ENCODE data around the gene IL6R.
"Not testable (repeated sequence)": the region's sequence is repeated elsewhere in the genome, so short reads cannot be mapped to it uniquely, and the experiment has no call there.

Gene IL6R

DNA sequence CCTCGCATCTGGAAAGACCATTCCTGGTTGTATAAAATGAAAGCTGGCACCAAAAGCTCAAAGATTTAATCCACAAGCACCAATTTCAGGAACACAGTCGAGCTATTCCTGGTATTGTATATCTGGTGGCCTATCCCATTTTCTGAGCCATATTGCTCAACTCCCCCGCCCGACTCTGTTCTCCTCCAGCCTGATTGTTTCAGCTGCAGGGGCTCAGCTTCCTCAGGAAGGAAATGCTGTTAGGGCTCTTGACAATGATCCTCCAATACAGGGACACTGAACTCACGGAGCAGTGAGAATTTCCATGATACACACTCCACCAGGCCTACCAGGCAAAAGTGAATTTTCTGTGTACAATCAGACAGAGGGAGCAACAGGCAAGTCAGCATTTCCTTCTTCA lies 80.0 kb downstream of the IL6R start:
- no peak for DNase-seq

DNA sequence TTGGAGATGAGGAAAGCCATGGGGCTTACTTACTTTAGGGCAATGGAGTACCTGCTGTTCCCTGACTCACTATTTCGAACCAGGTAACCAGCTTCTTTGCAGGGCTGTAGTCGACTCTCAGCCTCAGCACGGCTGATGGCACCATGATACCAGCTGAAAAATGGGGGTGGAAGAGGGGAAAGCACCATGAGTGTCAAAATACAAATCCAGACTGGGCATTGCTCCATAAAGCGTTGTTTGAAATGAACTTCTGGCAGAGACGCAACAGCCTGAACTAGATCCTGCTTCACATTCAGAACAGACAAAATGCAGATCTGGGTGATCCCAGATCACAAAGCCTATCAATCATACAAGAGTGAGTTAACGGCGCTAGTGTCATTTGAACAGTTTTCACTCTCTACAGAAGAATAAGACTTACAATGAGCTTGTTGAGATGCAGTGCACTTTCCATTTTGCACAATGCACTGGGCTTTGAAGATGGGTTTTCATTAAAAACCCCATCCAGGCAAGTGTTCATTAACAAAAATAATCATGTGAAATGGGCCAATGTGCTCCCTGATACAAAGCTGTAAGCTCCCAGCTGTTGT lies 80.9 kb downstream of the IL6R start:
- DNase-seq, result no peak

DNA sequence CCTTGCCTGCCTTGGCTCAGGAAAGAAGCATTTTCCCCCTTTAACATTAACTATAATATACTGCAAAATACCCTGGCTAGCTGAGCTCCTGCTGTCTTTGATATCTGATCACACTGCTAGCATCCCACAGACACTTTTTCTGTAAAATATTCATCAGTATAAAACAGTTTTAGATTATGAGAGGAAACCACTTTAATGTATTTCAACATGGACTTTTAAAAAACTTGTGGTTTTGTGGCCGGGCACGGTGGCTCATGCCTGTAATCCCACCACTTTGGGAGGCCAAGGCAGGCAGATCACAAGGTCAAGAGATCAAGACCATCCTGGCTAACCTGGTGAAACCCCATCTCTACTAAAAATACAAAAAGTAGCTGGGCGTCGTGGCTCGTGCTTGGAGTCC lies 81.6 kb downstream of the IL6R start:
- not testable (repeated sequence) for DNase-seq

DNA sequence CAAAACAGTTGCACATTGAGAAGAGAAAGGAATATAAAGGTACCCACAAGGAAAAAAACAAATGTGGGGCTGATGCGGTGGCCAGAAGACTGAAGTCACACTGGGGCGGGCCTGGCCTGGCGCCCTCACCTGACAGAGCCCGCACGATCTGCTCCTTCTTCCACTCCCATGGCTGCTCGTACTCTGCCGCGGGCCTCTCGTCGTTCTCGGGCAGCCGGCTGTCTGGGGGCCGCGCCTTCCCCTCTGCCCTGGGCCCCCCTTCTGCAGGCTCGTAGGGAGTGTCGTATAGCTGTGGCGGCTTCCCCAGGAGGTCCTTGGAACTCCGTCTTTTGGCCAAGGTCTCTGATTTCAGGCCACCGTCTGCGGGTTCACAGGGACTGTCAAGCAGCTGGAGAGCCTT lies 83.8 kb downstream of the IL6R start:
- no peak for DNase-seq

DNA sequence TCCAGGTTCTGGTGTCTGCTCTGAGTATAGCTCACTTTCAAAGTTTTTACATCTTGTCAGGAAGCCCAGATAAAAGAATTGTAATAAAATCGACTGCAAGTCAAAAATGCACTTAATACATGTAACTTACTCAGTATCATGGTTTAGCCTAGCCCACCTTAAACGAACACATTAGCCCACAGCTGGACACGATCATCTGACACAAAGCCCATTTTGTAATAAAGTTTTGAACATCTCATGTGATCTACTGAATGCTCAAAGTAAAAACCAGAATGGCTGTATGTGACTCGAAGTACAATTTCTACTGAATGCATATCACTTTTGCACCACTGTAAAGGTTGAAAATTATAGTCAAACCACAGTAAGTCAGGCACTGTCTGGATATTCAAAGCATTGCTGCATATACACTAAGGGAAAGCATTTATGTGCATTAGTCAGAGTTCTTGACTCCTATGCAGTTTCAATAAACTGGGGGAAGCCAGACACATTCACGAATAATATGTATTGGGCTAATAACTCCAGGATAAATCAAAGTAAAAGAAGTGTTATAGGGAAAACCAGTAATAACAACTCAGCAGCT lies 84.6 kb downstream of the IL6R start:
- DNase-seq, result no peak

DNA sequence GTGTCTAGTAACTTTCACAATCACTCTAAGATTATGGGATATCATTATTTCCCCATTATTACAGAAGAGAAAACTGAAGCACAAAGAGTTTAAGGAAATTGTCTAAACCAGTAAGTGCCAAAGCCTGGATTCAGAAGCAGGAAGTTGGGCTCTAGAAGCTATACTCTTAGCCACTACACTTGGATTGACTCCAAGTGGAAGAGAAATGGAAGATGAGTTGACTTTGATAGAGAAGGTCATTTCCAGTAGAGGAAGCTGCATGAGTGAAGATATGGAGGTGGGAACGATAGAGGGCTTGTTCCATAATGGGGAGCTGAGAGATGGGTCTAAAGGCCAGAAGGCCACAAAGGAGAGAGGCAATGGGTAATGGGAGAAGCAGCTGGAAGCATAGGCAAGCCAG lies 85.2 kb downstream of the IL6R start:
- no peak for DNase-seq

DNA sequence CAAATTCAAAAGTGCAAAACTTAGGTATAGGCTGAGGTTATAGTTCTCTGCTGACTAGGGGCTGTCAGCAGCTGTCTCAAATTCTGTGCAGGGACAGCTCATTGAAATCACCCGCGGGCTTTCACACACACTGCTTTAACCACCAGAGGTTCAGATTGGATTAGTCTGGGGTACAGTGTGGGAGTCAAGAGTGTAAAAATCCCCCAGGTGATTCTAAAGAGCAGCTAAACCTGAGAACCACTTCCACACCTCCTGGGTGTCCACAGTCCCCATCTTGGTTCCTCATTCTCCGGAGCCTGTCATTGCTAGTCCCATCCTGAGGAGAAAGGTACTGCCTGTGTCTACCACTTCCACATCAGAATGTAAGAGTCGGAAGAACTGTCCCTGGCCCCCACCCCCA lies 87.0 kb downstream of the IL6R start:
- DNase-seq, result no peak

DNA sequence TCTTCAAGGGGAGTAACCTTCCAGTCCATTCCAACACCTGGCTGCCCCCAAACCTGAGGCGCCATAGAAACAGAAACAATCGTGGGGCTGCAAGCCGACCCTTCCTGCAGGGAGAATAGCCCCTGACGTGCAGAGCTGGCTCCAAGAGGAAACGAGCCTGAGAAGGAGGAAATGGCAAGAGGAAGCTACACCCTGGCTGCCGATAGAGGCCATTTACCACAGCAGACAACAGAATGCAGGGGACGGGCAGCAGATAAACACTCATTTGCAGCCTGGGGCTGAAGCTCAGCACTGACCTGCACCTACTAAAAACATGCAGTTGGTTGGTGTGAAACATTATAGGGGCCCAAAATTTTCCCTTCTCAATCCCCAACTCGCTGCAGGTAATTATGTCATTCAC lies 88.1 kb downstream of the IL6R start:
- no peak for DNase-seq

DNA sequence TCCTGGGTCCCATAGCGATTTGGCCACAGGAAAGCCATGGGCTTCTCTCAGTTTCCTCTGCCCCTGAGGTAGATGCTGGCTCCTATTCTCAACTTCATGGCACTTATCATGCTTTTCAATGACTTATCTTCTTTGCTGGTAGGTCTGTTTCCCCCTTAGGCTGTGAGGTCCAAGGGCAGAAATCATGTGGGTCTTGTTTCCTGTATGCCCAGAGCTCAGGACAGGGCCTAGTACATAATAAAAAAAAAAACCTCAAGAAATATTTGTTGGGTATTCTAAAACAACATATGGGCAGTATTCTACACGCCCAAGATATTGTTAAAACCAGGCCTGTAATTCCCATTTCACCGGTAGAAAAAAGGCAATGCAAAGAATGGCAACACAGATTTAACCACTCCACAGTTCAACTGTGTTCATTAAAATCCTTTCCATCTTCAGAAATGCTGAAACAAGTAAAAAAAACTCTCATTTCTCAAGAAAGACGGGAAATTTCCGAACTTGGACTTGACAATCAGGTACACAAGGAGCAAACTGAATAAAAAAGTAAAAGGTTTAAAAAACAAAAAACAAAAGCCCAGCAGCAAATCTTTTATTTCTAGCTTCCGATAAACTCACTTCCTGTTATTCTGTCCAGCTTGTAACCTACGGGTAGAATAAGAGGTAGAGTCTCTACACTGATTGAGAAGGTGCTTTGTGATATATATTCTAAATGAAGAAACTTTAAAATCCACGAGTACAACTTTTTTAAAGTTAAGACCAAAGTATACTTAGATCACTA lies 90.5 kb downstream of the IL6R start:
- DNase-seq, result no peak

DNA sequence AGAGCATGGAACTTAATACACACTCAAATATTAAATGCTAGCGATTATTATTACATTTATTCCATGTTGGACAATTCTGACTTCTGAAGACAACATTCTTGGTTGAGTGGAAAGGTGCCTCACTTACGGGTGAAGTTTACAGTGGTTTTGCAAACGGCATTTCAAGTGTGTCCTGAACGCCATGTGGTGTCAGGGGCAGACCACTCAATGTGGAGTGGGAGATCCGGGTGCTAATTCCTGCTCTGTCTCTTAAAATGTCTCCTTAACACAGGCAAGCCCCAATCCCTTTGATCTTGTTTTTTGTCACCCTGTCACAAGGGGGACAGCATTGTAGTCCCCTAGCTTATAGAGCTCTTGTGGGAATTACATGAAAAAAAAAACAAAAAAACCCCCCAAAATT lies 91.2 kb downstream of the IL6R start:
- no peak for DNase-seq

DNA sequence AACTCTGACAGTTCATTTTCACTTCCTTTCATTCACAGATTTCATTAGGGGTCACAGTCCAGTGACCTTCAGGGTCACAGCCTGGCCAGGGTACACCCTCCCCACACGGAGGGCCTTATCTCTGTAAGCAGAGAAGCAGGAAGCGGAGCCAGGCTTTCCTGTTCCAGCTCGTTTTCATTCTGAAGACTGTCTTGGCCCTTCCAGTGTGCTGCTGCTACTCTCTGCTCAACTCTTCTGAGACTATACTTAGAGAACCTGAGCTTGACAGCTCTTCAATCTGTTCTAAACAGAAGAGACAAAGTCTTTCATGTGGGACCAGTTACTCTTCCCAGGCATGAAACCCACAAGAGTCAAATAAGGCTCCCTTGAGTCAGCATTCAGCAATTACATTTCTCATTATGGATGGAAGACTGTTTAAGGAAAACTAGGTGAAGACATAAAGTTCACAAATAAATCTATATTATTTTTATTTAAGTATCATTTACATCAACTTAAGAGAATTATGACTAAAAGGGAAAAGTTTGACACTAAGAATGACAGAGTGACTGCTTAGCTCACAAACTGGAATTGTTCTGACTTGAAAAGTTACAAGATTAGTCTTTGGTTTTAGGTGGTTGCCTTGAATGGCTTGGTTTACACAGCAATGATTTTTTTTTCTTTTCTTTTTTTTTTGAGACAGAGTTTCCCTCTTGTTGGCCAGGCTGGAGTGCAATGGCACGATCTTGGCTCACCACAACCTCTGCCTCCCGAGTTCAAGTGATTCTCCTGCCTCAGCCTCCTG lies 92.1 kb downstream of the IL6R start:
- DNase-seq, result no peak

DNA sequence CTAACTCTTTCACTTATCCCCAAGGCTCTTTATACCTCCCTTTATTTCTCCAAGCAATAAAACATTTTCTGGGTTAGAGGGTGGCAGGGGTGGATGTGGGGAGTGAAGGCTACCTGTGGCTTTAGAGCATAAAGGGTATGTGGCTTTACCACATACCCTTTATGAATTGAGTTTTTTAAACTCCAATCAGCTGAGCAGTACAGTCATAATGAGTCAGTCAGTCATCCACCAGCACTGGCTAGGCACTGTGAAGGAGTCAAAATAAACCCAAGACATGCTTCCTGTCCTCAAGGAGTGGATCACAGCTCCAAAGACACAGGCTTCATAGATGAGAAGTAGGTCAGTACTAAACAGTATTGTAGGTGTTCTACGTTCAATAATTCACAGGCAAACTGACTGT lies 94.3 kb downstream of the IL6R start:
- no peak for DNase-seq

DNA sequence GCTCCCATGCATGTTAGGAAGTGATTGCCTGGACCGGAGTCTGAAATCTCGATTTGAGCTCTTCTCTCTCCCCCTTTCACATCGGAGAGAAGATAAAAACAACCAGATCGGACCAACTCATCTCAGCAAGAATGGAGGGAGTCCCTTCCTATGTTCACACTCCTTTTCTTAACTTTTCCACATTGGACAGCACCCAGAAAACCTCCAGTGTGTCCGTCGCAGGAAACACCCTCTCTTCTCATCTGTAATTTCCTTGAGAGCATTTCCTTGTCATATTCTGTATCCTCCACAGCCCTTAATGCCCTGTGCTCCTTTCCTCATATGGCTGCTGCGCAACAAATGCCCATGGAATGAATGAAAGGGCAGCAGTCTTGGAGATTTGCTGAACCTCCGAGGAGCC lies 95.4 kb downstream of the IL6R start:
- no peak for DNase-seq

DNA sequence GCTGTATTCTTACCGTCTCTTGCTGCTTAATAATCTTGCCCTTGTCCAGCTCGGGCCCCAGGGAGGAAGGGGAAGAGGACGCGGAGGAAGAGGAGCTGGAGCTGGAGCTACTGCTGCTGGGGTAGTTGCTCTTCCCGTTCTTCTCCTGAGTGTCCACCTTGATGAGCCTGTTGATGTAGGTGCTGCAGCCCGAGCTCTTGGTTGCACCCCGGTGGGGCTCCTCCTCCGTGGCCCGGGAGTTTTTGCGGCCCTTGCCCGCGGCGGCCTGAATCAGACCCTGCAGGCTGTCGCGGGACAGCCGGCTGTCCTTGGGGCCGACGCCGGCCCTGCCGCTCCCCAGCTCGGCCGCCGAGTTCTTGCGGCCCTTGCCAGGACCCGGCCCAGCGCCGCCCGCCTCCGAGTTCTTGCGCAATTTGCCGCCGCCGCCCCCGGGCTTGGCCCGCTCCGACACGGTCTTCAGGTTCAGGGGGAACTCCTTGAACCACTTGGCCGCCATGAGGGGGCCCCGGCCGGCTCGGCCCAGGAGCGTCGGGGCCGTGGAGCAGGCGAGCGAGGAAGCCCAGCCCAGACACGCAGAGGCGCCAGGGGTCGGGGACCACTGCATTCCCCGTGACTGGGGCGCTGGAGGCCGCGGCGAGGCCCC lies 96.4 kb downstream of the IL6R start:
- no peak for DNase-seq

DNA sequence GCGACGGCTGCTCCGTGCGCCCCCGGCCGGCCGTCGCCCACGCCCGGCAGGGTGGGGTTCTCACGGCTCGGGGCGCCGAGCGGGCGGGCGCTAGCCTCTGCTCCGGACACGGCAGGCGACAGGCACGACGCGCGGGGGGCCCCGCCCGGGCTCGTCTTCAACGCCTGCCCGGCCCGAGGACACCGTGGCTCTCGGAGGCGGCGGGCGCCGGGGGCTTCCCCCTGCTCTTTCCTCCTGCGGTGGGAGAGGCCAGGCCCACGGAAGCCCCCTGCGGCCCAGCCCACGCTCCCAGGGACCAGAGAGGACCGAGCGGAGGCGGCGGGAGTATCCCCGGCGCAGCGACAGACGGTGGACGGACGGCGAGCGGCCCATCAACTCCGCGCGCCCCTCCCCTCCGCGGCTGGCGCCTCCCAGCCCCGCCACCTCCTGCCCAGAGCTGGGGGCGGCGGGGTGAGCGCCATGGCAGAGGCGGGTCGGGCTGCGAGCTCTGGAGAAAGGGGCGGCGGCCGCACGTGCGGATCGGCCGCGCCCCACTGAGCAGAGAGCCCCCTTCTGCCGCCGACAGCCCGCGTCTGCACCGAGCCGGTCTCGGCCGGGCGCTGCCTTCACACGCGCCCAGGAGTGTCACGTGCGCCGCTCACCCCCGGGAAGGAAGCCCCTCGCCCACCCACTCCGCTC lies 97.1 kb downstream of the IL6R start, which contains the start of the genes SHE and TDRD10:
SHE (minus strand) TSS at position 347 of the 678 bp plus-strand sequence. CDS start 386 bp downstream, outside the sequence.
TDRD10 (plus strand) TSS at position 154 of the 678 bp plus-strand sequence. CDS start 4,685 bp downstream, outside the sequence.
- DNase-seq, result no peak

DNA sequence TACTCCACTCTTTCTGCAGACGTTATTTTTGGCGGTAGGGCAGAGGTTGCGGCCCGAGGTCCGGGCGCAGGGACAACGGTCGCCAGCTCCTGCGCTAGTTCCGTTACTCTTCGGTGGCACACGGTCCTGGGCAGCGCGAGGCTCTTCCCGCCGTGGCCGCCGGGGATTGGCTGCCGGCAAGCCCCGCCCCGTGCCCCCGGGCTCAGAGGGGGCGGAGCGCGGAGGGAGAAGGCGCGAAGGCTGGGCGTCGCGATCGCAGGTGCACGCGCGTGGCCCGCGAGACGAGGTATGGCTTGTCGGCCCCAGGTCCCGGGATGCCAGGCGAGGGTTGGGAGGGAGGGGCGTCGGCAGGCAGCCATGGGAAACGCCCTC lies 97.6 kb downstream of the IL6R start:
- DNase-seq, result no peak

DNA sequence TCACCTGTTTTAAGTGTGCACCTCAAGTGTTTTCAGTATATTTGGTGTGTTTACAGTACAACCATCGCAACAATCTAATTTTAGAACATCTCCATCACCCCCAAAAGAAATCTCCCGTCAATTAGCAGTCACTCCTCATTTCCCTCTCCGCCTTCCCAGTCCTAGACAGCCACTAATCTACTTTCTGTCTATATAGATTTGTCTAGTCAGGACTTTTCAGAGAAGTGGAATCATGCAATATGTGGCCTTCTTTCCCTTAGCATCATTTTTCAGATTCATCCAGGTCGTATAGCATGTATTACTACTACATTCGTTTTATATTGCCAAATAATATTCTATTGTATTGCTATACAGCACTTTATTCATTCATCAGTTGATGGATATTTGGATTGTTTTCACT lies 98.8 kb downstream of the IL6R start:
- no peak for DNase-seq

DNA sequence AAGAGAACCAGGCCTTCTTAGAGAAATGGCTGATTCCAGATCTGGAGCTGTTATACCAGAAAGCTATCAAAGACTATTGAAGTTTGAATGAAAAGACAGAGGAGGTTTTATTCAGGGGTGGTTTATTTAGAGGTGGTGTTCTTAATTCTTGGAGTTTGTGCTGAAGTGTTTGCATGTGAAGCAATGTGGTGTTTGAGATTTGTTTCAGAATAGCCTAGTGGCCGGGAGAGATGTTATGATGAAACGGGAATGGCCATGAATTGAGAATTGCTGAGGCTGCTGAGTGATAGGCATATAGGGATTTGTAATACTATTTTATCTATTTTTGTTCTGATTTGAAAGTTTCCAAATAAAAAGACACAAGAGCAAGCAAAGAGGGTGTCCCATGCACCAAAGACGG lies 107.6 kb downstream of the IL6R start:
- DNase-seq, result no peak

DNA sequence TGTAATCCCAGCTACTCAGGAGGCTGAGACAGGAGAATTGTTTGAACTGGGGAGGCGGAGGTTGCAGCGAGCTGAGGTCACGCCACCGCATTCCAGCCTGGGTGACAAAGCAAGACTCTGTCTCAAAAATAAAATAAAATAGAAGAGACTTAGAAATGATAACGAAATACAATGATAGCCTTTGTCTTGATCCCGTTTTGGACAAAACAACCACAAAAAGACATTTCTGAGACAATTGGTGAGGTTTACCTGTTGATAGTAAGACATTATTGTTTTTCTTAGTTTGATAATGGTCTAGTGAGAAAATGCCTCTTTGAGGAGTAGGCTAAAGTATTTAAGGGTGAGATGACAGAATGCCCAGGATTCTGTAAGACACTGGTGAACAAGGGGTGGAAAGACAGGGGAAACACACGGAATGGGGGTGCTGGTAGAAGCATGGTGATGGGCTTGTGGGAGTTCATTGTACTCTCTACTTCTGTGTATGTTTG lies 109.0 kb downstream of the IL6R start:
- DNase-seq, result no peak

DNA sequence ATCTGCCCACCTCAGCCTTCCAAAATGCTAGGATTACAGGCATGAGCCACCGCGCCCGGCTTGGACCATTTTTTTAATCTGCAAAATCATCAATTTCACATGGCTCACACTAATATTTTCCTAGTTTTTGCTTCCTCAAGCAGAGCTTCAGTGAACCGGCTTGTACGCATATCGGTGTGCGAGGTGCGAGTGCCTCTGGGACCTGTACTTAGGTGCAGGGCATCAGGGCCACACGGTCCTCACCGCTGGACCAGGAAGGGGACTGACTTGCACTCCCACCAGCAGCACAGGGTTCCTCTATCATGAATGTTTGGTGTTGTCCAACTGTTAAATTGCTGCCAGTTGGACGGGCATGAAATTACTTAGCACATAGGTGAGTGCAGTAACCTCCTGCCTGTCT lies 112.5 kb downstream of the IL6R start:
- no peak for DNase-seq
